GM21390 (cell line): ENCODE measurements around the gene CIB4.

Experiments used
- ATAC-seq: cut with Tn5 transposase; IDR thresholded peaks from one replicate; pipeline ENCODE4 v1.9.1; 2021; ENCODE audit not compliant: unreplicated experiment

The CIB4 gene

DNA sequence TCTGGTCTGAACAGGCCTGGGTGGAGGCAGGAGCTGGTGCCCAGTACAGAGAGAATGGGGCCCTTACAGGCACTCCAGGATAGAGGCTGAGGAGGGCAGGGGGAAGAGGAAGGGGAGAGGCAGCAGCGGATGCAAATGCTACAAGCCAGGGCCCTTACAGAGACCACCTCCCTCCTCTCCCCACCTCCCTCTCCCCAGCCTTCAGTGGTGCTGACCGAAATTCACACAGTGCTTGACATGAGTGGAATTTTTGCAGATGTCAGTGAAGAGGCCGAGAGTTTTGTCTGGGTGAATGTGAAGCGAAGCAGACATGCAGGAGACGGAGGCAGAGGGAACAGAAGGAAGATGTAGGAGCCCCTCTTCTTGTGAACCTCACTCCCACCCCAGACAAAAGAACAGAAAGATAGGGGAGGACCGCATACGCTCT lies 31.9 kb downstream of the CIB4 start:
- no peak for ATAC-seq

DNA sequence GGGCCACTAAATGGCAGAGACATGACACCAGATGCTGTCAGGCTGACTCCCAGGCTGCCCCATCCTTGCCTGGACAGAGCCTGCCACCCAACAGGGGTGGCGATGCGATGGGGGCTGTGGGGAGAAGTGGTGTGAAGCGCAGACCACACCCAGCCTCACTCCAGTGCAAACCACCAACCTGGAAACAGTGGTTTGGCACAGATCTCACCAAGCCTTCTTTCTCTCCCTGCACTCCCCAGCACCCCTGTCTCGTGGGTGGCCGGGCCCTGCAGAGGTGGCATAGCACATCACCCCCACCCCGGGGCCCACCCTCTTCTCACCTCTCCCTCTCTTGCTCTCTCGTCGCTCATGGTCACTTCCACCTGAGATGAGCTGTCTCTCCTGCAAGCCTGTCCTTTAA lies 32.6 kb downstream of the CIB4 start:
- no peak for ATAC-seq

DNA sequence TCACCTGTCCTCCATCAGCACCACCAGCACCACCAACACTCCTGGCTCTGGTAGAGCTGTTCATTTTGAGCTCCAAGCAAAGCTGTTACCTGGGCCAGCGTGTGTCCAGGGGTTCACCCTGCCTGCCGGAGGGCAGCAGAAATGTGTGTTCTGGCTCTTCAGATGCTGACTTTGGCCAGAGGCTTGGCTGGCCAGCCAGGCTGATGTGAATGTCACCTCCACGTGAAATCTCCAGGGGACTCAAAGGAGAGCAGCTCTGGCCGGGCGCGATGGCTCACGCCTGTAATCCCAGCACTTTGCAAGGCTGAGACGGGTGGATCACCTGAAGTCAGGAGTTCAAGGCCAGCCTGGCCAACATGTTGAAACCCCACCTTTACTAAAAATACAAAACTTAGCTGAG lies 33.5 kb downstream of the CIB4 start:
- no peak for ATAC-seq

DNA sequence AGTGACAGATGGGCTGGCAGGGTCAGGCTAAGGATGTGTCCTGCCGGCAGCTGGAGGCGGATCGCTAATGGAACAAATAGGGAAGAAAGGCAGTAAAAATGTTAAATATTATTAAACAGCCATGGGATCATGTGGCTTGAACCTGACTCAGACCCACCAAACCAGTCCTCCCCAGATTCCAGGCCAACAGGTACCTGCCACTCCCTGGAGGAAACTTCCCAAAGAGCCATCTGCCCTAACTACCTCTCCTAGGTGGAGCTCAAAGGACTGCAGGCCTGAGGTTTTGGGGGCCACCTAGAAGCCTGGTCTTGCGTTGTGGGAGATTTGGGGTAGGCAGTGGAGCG lies 34.3 kb downstream of the CIB4 start:
- no peak for ATAC-seq

DNA sequence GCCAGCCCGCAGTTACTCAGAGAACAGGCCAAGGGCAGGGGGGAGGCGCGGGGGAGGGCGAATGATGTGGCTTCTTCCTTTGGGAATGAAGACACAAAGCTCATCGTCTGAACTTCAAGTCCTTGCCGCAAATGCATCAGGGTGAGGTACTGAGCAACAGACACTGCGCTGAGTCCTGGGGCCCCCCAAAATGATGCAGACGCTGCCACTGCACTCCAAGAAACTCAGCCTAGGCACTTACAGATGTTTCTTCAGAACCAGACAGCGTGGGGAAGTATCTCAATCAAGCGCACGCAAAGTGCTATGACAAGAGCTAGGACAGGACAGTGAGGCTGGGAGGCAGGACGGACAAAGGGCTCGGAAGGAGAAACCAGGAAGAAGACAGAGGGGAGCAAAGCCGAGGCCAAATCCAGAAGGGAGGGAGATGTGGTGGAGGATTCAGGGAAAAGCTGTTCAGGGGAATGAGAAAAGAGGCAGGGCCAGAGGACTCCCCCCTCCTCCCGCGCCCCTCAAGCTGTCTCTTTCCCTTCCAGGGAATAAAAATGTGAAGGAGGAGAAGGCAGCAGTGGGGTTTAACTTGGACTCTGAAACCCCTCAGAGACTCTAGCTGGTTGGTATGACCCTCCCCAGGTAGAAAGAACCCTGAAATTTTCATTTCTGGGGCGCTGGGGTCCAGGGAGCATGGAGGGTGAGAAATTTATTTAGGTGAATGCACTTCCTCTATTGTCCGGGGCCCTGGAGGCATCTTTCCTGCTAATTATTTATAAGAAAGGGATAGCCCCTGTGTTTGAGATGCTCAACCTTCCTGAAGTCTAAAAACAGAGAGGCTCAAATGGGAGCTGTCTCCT lies 34.9 kb downstream of the CIB4 start:
- ATAC-seq: no peak

DNA sequence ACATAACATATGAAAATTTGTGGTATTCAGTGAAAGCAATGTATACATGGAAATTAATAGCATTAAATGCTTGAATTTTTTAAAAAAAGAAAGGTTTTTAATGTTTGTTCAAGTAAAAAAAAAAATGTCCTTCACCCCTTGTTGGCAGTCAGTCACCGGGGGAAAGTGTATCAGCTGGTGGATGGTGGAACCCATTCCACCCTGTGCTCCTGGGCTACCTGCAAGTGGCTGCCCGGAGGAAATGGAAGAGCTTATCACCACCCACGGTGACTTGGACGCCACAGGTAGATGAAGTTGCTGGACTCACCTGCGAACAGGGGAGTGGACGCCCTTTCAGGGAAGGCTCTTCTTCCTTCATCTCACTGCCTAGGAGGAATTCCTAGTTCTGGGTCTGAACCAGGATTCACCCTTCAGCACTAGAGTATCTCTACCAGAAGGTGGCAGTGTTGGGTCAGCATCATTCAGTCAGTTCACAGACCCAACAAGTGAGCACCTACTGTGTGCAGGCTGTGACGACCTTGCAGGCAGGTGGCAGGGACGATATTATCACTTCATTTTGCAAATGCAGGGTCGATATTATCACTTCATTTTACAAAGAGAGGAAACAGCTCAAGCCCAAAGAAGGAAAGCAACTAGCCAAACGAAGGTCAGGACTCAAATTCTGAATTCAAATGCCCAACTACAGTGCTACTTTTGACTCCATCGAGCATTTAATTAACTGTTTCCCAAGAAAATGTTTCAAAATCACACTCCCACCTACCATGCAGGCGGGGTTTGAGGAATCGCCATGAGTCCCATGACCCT lies 35.8 kb downstream of the CIB4 start:
- ATAC-seq: no peak

DNA sequence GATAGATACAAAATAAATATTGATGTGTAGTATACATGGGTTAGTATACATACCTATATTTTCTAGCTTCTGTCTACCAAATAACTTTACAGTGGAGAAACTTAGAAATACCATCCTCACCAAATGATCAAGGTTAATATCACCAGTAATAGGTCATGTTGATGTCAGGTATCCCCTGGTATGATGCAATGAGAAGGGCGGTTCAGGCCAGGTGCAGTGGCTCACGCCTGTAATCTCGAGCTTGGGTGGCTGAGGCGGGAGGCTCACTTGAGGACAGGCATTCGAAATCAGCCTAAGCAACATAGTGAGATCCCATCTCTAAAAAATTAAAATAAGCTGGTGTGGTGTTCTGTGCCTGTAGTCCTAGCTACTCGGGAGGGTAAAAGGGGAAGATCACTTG lies 38.6 kb downstream of the CIB4 start:
- no peak for ATAC-seq

DNA sequence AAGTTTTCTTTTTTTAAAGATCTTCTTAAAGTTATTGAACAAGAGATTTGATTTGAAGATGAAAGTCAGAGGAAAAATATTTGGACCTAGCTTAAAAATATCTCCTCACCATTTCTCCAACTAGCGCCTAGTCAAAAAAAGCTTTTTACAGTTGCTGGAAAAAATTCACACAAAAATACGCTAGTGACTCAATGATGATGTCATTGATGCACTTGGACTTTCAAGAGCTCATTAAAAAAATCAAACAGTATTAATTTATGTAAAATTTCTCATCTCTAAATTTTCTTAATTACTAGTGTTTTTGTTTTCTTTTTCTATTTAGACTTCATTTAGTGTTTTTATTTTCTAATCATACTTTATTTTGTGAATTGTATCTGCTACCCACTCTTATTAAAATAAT lies 41.8 kb downstream of the CIB4 start:
- no peak for ATAC-seq

DNA sequence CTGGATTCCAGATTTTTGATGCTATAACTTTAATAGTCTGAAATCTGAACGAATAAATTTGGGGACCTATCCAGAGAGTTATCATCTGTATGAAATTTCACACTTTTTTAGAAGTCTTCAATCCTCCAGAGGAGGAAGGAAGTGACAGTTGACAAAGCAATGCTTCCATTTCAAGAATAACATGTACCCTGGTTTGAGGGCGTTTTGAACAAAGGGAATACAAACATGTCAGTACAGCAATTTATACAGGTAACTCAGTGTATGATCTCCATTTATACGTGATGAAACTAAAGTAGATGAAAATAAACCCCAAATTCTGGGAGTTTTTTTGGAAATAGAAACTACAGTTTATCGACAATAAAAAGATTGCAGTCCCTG lies 42.2 kb downstream of the CIB4 start:
- ATAC-seq: no peak

DNA sequence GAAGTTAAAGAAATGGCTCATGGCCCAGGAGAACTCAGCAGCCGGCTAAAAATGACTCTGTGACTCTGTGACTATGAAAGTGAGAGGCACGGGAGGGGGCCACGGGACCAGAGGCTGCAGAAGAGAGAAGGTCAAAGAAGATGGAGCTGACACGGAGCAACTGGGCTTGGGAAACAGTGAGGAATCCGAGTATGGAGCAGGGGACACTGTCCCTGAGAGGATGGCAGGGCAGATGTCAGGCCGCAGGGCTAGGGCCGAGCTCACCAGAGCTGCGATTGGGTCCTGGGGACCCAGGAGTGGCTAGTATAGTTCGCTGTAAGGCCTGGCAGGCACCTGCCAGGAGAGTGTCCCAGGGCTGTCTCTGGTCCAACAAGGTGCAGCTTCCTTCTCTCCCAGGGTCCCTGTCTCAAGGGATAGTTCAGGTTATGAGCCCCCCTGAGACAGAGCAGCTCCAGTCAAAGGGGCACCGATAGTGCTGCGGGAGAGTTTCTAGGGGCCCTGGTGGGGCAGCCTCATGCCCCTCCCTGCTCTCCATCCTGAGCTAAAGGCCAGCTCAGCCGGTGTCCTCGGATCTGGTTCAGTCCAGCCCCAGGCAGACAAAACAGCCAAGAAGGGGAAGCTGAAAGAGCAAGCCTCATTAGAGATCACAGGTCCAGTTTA lies 42.7 kb downstream of the CIB4 start:
- ATAC-seq: no peak

DNA sequence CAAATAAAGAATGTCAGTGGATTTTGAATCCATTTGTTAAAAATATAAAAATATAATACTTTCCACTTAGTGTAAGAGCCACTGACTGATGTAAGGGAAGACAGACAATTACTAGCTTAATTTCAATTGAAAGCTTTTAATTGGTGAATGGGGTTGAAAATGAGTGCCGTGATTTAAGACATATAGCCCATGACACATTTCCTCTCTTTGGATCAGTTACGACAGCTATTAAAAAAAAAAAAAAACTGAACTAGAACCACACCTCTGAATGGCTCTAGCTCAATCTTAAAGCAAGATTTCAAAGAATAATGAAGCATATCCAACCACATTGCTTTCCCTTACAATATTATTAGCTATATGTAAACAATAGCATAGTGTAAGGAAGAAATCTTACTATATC lies 44.0 kb downstream of the CIB4 start:
- no peak for ATAC-seq

DNA sequence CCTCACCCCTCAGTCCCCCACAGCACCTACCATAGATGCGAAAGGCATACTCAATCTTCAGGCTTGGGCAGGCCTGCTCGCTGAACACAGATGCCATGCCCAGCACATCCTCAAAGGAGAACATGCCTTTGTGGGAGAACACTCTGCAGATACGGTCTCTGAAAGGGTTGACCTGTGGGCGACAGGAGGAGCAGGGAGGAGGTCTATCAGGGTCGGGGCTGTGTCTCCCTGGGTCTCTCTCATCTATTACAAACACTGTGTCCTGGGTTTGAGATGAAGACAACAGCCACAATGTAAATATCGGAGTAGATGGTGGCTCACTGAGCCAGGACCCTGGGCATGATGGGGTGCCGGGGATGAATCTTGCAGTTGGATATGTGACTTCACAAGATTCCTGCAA lies 46.0 kb downstream of the CIB4 start:
- no peak for ATAC-seq

DNA sequence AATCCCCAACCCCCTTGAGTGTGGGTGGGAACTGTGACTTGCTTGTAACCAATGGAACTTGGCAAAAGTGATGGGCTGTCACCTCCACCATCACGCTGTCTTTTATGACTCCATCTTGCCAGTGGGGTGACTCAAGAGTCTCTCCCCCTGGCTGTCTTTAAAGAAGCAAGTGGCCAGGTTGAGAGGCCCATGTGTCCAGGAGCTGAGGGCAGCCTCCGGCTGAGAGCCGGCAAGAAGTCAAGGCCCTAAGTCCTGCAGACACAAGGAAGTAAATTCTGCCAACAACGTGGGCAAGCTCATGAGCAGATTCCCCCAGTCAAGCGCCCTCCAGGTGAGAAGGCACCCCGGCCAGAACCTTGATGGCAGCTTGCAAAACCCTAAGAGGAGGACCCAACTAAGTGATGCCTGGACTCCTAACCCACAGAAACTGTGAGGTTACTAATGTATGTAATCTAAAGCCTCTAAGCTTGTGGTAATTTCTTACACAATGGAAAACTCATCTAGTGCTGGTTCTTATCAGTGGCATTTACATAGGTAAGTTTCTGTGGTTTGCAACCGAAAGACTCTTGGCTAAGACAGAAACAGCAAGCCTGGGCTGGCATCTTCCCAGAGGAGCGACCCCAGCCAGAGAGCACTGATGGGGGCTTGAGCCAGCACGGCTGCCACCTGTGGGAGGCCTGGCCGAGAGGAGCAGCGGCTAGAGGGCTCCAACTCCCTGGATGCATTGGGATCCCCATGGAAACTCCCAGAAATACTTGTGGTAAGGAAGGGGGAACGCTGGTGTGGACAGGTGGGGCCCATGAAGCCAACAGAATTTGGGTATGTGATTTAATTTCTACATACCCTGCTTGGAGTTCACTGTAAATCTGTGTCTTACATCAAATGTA lies 49.3 kb downstream of the CIB4 start:
- no peak for ATAC-seq

DNA sequence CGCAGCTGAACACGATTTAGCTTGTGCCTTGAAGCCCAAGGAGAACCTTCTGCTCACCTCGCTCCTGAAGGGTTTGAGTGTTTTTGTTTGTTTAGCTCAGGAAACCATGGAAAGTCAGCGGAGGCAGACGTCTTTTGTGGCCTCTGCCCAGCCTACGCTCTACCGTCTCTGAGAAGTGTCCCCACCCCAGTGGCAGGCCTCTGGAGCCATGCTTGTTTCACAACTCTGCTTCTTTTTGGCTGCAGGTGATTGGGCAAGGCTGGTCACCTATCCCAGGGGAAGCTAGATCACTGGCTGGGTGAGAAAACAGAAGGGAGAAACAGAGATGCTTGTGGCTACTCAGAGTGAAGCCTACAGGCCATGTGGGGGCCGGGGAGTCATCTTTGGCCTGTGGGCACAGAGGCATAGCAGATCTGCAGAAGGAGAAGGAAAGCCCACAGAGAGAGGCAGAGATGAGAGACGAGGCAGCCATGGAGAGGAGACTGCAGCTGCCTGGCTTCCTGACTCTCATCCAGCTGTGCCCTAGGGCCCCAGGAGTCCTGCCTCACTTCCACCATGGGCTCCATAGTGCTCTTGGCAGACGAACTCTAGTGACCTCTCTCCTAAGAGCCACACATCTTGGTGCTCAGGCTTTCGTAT lies 50.1 kb downstream of the CIB4 start:
- ATAC-seq: no peak

DNA sequence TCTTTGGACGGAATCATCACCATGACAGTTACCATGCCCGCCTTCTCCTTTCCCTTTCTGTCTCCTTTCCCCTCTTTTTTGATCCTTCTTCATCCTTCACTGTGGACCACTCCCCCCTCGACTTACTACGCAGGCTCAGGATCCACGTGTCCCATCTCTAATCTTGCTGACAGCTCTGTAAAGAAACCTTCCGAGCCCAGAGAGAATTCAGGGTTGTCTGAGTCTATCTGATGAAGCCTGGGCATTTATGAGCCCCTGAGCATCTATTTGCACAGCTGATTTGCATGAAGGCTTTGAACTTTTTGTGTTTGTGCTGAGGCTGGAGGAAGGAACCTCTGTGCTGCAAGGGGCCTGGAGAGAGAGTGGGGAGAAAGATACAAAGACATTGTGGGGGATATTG lies 50.7 kb downstream of the CIB4 start:
- no peak for ATAC-seq

DNA sequence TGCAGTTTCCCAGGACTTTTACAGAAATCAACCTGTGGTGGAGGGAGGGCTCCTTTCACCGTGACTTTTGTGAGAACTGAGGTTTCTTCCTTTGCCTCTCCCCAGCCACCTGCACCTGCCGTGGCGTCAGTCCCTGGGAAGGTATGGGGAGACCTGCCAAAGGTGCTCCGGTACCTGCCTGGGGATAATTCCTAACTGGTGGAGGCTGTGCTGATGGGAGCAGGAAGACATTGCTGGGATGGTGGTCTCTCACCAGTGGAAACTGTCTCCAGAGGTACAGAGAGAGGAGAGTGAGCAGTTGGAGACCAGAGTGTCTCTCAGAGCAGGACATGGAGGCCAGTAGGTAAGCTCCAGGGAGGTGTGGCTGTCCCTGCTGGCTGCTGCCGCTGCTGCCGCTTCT lies 52.6 kb downstream of the CIB4 start:
- no peak for ATAC-seq

DNA sequence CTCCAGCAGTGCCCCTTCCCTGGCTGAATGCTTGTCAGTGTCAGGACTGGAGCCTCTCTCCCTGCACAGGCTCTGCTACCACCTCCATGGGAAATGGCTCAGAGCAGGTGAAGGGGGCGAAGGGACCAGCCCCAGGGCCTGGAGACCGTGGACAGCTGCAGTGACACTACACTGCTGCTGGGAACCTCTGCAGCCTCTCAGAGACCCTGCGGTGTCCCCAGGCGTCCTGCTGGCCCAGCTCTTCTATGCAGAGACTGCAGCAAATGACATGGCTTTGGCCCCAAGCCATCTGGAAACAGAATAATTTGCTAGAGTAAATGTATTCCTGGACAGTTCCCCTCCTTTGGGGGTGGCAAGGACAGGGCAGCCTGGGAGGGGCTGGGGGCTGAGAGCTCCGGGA lies 53.2 kb downstream of the CIB4 start:
- no peak for ATAC-seq

DNA sequence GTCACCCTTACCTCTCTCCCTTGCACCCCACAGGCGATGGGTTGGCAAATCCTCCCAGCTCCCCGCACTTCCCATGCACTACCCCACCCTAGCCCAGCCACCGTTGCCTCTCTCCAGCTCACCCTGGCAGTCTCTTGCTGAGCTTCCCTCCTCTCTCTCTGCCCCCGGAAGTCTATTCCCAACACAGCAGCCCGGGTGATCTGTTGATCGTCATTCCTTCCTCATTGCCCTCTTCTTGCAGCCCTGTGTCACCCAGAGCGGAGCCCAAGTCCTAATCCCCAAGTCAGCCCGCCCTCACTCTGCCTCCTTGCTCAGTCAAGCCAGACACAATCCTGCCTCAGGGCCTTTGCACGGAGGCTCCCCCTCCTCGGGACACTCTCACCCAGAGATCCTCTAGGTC lies 55.2 kb downstream of the CIB4 start:
- ATAC-seq: no peak

DNA sequence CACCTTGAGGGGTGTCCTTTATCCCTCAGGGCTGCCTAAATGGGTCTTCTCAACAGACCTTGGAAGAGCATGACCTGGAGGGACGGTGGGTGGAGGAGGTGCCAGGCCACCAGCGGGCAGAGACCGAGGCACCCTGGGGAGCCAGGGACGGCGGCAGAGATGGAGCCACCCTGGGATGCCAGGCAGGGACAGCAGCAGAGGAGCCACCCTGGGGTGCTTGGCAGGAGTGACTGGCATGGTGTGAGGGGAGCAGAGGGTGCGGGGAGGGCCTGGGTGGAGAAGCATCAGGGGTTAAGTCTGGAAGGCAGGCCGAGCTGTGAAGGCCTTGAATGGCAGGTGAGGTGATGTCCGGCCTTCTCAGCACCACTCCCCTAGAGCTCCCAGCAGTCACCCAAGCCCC lies 56.1 kb downstream of the CIB4 start:
- no peak for ATAC-seq

DNA sequence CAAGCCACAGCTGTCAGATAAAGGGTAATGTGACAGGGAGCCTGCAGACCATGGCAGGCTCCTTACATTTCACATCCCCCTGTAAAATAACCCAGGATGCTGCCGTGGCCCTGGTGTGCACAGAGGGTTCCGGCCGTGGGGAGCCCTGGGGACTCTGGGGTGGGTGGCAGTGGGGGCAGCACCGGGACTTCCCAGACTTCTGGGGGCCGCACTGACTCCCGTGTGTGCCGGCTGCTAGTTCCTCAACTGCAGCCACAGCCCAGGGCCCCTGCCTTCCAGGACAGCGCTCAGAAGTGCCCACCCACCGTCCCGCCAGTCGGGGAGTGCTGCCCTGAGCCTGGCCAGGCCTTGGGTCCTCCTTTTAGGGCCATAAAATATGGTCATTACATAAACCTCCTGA lies 56.5 kb downstream of the CIB4 start:
- no peak for ATAC-seq

DNA sequence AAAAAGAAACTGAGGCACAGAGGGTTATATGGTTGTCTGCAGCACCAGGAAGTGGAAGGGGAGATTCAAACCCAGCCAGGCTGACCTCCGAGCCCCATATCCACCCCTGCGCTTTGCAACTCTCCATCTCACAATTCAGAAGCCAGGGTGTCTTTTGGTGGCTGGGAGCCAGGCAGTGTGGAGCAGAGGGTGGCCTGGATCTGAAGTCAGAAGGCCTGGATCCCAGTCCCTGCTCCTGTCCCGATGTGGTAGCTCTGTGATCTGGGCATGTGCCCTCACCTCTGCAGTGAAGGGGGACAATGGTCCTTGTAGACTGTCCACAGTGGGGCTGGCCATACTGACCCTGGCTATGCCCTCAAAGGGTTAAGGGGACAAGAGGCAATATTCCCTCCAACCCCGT lies 57.0 kb downstream of the CIB4 start:
- no peak for ATAC-seq
